SK-N-SH treated with all-trans-retinoic acid at 6 μM for 48 hours (cell line): ENCODE data around the gene TAMALIN.

Experiments used
- CSDC2 ChIP-seq: fragments of 250-450 bp; sonication (Bioruptor Pico); IDR thresholded peaks from 2 replicates; pipeline ENCODE4 v1.5.0; 2020; ENCODE audit warnings: mild to moderate bottlenecking, moderate library complexity
- GLIS3 ChIP-seq: fragments of 250-450 bp; sonication (Bioruptor Pico); IDR thresholded peaks from 2 replicates; pipeline ENCODE4 v1.5.0; 2020; ENCODE audit warnings: mild to moderate bottlenecking, moderate library complexity
- OSR1 ChIP-seq: fragments of 250-450 bp; sonication (Bioruptor Pico); IDR thresholded peaks from 2 replicates; pipeline ENCODE4 v1.8.0; 2022; ENCODE audit warnings: moderate library complexity, mild to moderate bottlenecking, inconsistent platforms
- RARB ChIP-seq: fragments of 250-450 bp; sonication (Bioruptor Pico); IDR thresholded peaks from 2 replicates; pipeline ENCODE4 v1.8.0; 2021; ENCODE audit warnings: mild to moderate bottlenecking, moderate library complexity
- SNAI2 ChIP-seq: fragments of 250-450 bp; sonication (Bioruptor Pico); IDR thresholded peaks from 2 replicates; pipeline ENCODE4 v1.5.0; 2020; ENCODE audit warnings: mild to moderate bottlenecking, moderate library complexity
- TCF4 ChIP-seq: fragments of 250-450 bp; sonication (Bioruptor Pico); IDR thresholded peaks from 2 replicates; pipeline ENCODE4 v1.8.0; 2021; ENCODE audit warnings: mild to moderate bottlenecking, moderate library complexity, borderline replicate concordance
- ZFP3 ChIP-seq: fragments of 250-450 bp; sonication (Bioruptor Pico); IDR thresholded peaks from 2 replicates; pipeline ENCODE4 v1.5.0; 2020; ENCODE audit warnings: mild to moderate bottlenecking, moderate library complexity
- ZFP30 ChIP-seq: fragments of 450-650 bp; formaldehyde crosslinking; IDR thresholded peaks from 2 replicates; pipeline ENCODE4 v1.5.0; 2022; ENCODE audit warnings: mild to moderate bottlenecking, moderate library complexity
- ZNF565 ChIP-seq: fragments of 450-650 bp; formaldehyde crosslinking; conservative IDR thresholded peaks from 2 replicates; pipeline ENCODE4 v1.5.0; 2020; ENCODE audit warnings: low read depth, mild to moderate bottlenecking, moderate library complexity
- ZNF70 ChIP-seq: fragments of 450-650 bp; formaldehyde crosslinking; IDR thresholded peaks from 2 replicates; pipeline ENCODE4 v1.5.0; 2020; ENCODE audit warnings: mild to moderate bottlenecking, moderate library complexity
- ZNF8 ChIP-seq: fragments of 450-650 bp; formaldehyde crosslinking; IDR thresholded peaks from 2 replicates; pipeline ENCODE4 v1.5.0; 2020; ENCODE audit warnings: mild to moderate bottlenecking, moderate library complexity
- TF ChIP-seq, protein P1 (sequence below): fragments of 250-450 bp; sonication (Bioruptor Pico); IDR thresholded peaks from 2 replicates; pipeline ENCODE4 v1.8.0; 2020; ENCODE audit warnings: mild to moderate bottlenecking, moderate library complexity, borderline replicate concordance
- TF ChIP-seq, protein P2 (sequence below): fragments of 250-450 bp; sonication (Bioruptor Pico); IDR thresholded peaks from 2 replicates; pipeline ENCODE4 v1.8.0; 2021; ENCODE audit warnings: low read depth, mild to moderate bottlenecking, moderate library complexity, borderline replicate concordance
- TF ChIP-seq, protein P3 (sequence below): fragments of 250-450 bp; sonication (Bioruptor Pico); IDR thresholded peaks from 2 replicates; pipeline ENCODE4 v1.5.0; 2020; ENCODE audit warnings: mild to moderate bottlenecking, moderate library complexity

DNA sequence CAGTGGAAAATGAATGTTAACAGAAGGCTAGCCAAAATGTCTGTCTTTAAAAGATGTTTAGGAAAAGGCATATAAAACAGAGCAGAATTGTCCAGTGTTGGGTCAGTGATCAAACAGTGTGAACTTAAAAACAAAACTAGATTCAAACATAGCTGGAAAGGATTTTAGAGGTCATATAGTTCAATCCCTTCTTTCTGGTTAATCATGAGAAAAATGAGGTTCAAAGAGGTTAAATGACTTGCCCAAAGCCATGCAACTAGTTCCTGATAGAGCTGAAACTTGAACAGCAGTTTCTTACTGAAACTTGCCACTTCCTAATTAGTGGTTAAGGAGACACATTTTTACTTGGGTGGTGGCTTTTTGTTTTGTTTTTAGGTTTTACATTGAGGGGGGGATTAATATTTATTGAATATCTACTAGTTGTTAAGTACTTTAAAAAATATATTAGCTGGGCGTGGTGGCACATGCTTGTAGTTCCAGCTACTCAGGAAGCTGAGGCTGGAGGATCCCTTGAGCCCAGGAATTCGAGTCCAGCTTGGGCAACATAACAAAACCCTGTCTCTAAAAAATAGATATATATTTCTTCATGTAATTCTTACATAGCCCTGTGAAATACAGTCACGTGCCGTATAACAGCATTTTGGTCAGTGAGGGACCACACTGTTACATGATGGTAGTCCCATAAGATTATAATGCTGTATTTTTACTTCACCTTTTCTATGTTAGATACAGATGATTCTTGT is 34.9 kb upstream of the TAMALIN start:
- TF ChIP-seq ZNF8, result no peak
- TF ChIP-seq, protein P1, sequence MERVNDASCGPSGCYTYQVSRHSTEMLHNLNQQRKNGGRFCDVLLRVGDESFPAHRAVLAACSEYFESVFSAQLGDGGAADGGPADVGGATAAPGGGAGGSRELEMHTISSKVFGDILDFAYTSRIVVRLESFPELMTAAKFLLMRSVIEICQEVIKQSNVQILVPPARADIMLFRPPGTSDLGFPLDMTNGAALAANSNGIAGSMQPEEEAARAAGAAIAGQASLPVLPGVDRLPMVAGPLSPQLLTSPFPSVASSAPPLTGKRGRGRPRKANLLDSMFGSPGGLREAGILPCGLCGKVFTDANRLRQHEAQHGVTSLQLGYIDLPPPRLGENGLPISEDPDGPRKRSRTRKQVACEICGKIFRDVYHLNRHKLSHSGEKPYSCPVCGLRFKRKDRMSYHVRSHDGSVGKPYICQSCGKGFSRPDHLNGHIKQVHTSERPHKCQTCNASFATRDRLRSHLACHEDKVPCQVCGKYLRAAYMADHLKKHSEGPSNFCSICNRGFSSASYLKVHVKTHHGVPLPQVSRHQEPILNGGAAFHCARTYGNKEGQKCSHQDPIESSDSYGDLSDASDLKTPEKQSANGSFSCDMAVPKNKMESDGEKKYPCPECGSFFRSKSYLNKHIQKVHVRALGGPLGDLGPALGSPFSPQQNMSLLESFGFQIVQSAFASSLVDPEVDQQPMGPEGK (CRISPR knock-in tag), result no peak
- no peak for TF ChIP-seq ZFP30 (CRISPR knock-in tag)
- TF ChIP-seq SNAI2, result no peak
- no peak for TF ChIP-seq TCF4 (CRISPR knock-in tag)
- TF ChIP-seq ZNF70 (CRISPR knock-in tag), result no peak
- TF ChIP-seq, protein P2, sequence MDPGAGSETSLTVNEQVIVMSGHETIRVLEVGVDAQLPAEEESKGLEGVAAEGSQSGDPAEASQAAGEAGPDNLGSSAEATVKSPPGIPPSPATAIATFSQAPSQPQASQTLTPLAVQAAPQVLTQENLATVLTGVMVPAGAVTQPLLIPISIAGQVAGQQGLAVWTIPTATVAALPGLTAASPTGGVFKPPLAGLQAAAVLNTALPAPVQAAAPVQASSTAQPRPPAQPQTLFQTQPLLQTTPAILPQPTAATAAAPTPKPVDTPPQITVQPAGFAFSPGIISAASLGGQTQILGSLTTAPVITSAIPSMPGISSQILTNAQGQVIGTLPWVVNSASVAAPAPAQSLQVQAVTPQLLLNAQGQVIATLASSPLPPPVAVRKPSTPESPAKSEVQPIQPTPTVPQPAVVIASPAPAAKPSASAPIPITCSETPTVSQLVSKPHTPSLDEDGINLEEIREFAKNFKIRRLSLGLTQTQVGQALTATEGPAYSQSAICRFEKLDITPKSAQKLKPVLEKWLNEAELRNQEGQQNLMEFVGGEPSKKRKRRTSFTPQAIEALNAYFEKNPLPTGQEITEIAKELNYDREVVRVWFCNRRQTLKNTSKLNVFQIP (CRISPR knock-in tag), result no peak
- no peak for TF ChIP-seq OSR1
- no peak for TF ChIP-seq RARB (CRISPR knock-in tag)
- TF ChIP-seq CSDC2 (CRISPR knock-in tag), result no peak
- no peak for TF ChIP-seq ZFP3
- no peak for TF ChIP-seq GLIS3 (CRISPR knock-in tag)
- TF ChIP-seq, protein P3, sequence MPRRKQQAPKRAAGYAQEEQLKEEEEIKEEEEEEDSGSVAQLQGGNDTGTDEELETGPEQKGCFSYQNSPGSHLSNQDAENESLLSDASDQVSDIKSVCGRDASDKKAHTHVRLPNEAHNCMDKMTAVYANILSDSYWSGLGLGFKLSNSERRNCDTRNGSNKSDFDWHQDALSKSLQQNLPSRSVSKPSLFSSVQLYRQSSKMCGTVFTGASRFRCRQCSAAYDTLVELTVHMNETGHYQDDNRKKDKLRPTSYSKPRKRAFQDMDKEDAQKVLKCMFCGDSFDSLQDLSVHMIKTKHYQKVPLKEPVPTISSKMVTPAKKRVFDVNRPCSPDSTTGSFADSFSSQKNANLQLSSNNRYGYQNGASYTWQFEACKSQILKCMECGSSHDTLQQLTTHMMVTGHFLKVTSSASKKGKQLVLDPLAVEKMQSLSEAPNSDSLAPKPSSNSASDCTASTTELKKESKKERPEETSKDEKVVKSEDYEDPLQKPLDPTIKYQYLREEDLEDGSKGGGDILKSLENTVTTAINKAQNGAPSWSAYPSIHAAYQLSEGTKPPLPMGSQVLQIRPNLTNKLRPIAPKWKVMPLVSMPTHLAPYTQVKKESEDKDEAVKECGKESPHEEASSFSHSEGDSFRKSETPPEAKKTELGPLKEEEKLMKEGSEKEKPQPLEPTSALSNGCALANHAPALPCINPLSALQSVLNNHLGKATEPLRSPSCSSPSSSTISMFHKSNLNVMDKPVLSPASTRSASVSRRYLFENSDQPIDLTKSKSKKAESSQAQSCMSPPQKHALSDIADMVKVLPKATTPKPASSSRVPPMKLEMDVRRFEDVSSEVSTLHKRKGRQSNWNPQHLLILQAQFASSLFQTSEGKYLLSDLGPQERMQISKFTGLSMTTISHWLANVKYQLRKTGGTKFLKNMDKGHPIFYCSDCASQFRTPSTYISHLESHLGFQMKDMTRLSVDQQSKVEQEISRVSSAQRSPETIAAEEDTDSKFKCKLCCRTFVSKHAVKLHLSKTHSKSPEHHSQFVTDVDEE (CRISPR knock-in tag), result no peak
- TF ChIP-seq ZNF565 (CRISPR knock-in tag), result no peak
